Neural cell (in vitro differentiated cells): ENCODE data around the gene MRTFB.

ENCODE experiments used
- CTCF ChIP-seq: fragments of 450-650 bp; IDR thresholded peaks from 2 replicates; pipeline ENCODE4 v1.5.1; 2014; ENCODE audit warnings: antibody characterized with exemption, mild to moderate bottlenecking, moderate library complexity; ENCODE audit not compliant: poor library complexity, severe bottlenecking
- EP300 ChIP-seq: fragments of 450-650 bp; conservative IDR thresholded peaks from 2 replicates; pipeline ENCODE4 v1.6.1; 2014; ENCODE audit warnings: antibody characterized with exemption, mild to moderate bottlenecking, moderate library complexity; ENCODE audit not compliant: poor library complexity, severe bottlenecking
- EZH2 ChIP-seq: fragments of 200-600, 300-800 bp; shearing (Covaris generic), sonication (generic); IDR thresholded peaks from 2 replicates; pipeline ENCODE4 v1.6.1; 2014; ENCODE audit warnings: antibody characterized with exemption, low read length, borderline replicate concordance, mild to moderate bottlenecking; ENCODE audit not compliant: insufficient read depth, poor library complexity, severe bottlenecking
- MXI1 ChIP-seq: fragments of 450-650 bp; conservative IDR thresholded peaks from 2 replicates; pipeline ENCODE4 v1.6.1; 2014; ENCODE audit warnings: antibody characterized with exemption, mild to moderate bottlenecking; ENCODE audit not compliant: poor library complexity, severe bottlenecking
- POLR2AphosphoS5 ChIP-seq: IDR thresholded peaks from 2 replicates; pipeline ENCODE4 v1.6.1; 2012
- SMC3 ChIP-seq: fragments of 450-650 bp; conservative IDR thresholded peaks from 2 replicates; pipeline ENCODE4 v1.6.1; 2014; ENCODE audit warnings: antibody characterized with exemption, mild to moderate bottlenecking, moderate library complexity; ENCODE audit not compliant: poor library complexity
- TAF1 ChIP-seq: IDR thresholded peaks from 2 replicates; pipeline ENCODE4 v1.6.1; 2012; ENCODE audit warnings: low read depth

DNA sequence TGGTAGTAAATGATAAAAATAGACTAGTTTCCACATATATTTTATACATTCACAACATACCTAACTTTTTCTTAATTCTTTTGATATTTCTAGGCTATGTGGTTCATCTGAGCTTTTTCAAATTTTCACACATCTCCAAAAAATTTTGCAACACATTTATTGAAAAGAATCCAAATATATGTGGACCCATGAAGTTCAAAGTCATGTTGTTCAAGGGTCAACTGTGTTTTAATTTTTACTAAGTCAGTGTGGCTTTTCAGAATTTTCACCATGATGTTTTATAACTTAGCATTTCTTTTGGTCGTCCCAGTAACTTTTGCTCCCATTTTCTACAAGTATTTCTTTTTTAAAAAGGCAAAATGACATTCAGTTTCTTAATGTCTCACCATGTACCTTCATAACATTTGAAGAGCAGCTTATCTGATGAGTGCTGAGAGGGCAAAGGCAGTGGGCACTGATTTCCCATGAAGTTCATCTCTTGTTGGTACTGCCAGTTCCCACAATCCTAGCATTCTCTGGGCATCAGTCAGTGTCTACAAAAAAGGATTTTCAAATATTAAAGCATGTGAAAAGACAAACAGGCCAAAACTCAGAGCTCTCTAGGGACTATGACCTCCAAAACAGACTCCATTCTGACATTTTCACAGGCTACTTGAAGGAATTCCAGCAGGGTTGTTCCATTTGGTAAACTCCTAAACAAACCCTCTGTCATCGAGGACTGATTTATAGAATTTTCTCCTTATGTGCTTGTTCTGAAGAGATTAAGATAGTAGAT is 80.3 kb downstream of the MRTFB start:
- no peak for TF ChIP-seq MXI1
- TF ChIP-seq CTCF: no peak
- no peak for TF ChIP-seq TAF1
- TF ChIP-seq EP300: no peak
- TF ChIP-seq POLR2AphosphoS5: no peak
- no peak for TF ChIP-seq EZH2
- TF ChIP-seq SMC3: no peak
